Ishikawa (cell line): ENCODE results near the gene MMRN1.

ENCODE experiments used
- CEBPB ChIP-seq: IDR thresholded peaks from 2 replicates; pipeline ENCODE4 v1.6.1; 2012
- EP300 ChIP-seq: IDR thresholded peaks from 2 replicates; pipeline ENCODE4 v1.6.1; 2012; ENCODE audit warnings: borderline replicate concordance
- FOXM1 ChIP-seq: IDR thresholded peaks from 2 replicates; pipeline ENCODE4 v1.6.1; 2012; ENCODE audit warnings: low read depth, borderline replicate concordance
- NFIC ChIP-seq: IDR thresholded peaks from 2 replicates; pipeline ENCODE4 v1.6.1; 2012
- TAF1 ChIP-seq: IDR thresholded peaks from 2 replicates; pipeline ENCODE4 v1.6.1; 2012; ENCODE audit warnings: low read depth, mild to moderate bottlenecking
- TCF12 ChIP-seq: IDR thresholded peaks from 2 replicates; pipeline ENCODE4 v1.6.1; 2012; ENCODE audit warnings: low read depth
- TEAD4 ChIP-seq: IDR thresholded peaks from 2 replicates; pipeline ENCODE4 v1.6.1; 2012
- ZBTB7A ChIP-seq: IDR thresholded peaks from 2 replicates; pipeline ENCODE4 v1.6.1; 2012; ENCODE audit warnings: low read depth
- TF ChIP-seq, protein P1 (sequence below): IDR thresholded peaks from 2 replicates; pipeline ENCODE4 v1.6.1; 2012
- TF ChIP-seq, protein P2 (sequence below): IDR thresholded peaks from 2 replicates; pipeline ENCODE4 v1.6.1; 2012

DNA sequence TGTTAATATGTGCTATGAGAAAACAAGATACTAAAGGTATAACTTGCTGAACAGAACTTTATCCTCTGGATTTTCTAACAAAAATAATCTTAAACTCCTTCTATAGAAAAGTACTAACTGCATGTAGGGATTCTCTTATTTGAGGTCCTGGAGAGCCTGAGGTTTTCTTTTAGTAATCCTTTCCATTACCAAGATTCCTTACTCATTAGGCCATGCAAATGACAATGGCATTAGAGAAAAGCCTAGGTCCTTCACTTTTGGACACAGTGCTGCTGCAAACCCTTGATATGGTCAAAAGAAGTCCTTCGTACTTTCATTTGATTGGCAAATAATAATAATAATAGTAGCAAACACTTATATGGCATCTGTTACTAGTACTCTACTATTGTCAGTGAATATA lies 3.2 kb downstream of the MMRN1 start:
- TF ChIP-seq, protein P1, sequence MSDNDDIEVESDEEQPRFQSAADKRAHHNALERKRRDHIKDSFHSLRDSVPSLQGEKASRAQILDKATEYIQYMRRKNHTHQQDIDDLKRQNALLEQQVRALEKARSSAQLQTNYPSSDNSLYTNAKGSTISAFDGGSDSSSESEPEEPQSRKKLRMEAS: no peak
- TF ChIP-seq NFIC (no peak), TAF1 (no peak), FOXM1 (no peak), EP300 (no peak), CEBPB (no peak), ZBTB7A (no peak), TEAD4 (no peak), TCF12 (no peak)
- TF ChIP-seq, protein P2, sequence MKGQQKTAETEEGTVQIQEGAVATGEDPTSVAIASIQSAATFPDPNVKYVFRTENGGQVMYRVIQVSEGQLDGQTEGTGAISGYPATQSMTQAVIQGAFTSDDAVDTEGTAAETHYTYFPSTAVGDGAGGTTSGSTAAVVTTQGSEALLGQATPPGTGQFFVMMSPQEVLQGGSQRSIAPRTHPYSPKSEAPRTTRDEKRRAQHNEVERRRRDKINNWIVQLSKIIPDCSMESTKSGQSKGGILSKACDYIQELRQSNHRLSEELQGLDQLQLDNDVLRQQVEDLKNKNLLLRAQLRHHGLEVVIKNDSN: no peak
